WTC11 (cell line): ENCODE data around the gene LIMS1. TPM values are rescaled to one million over a fixed set of nuclear protein-coding genes. Genes with fewer than 3 reads are reported as not detected.

Experiments used
- ATAC-seq: fragments of 200-7000 bp; cut with Tn5 transposase; 2 replicates; pipeline ENCODE4 v1.10.0; 2021; ENCODE audit warnings: mild to moderate bottlenecking, moderate library complexity
- CTCF ChIA-PET: fragments of 300-600 bp; sonication (Branson Sonifier 250); formaldehyde crosslinking; loops from one replicate; lab custom pipeline; 2021; ENCODE audit warnings: antibody characterized with exemption; lab: Charles Lee
- POLR2A ChIA-PET: fragments of 350-600 bp; sonication (Branson Sonifier 250); formaldehyde crosslinking; loops from one replicate; lab custom pipeline; 2021; ENCODE audit warnings: antibody characterized with exemption; lab: Charles Lee
- DNase-seq: peaks from one replicate; pipeline ENCODE4 v3.0.0; 2021; ENCODE audit warnings: low spot score
- H3K27ac Mint-ChIP-seq: 2 replicates; pipeline ENCODE4 v1.8.0; 2021; ENCODE audit warnings: mixed read lengths
- H3K27me3 Mint-ChIP-seq: 2 replicates; pipeline ENCODE4 v1.8.0; 2021; ENCODE audit warnings: low read depth, mild to moderate bottlenecking, moderate library complexity, mixed read lengths
- H3K36me3 Mint-ChIP-seq: 2 replicates; pipeline ENCODE4 v1.8.0; 2021; ENCODE audit warnings: mixed read lengths
- H3K4me1 Mint-ChIP-seq: 2 replicates; pipeline ENCODE4 v1.8.0; 2022; ENCODE audit warnings: mixed read lengths
- H3K4me3 Mint-ChIP-seq: 2 replicates; pipeline ENCODE4 v1.8.0; 2021; ENCODE audit warnings: mild to moderate bottlenecking, moderate library complexity, mixed read lengths
- H3K9me3 Mint-ChIP-seq: 2 replicates; pipeline ENCODE4 v1.8.0; 2021; ENCODE audit warnings: mixed read lengths
- ATF3 ChIP-seq: sonication (generic); formaldehyde crosslinking; conservative IDR thresholded peaks from 2 replicates; pipeline ENCODE4 v1.8.1; 2022; ENCODE audit warnings: mild to moderate bottlenecking, missing genetic modification reagents
- FOXP1 ChIP-seq: sonication (generic); formaldehyde crosslinking; IDR thresholded peaks from 2 replicates; pipeline ENCODE4 v1.8.0; 2022; ENCODE audit warnings: missing genetic modification reagents, mild to moderate bottlenecking, moderate library complexity, borderline replicate concordance
- MAX ChIP-seq: sonication (generic); formaldehyde crosslinking; IDR thresholded peaks from 2 replicates; pipeline ENCODE4 v1.8.0; 2022; ENCODE audit warnings: mild to moderate bottlenecking, missing genetic modification reagents
- MXD4 ChIP-seq: fragments of 250-450 bp; sonication (Bioruptor Pico); IDR thresholded peaks from 2 replicates; pipeline ENCODE4 v1.8.0; 2021; ENCODE audit warnings: mild to moderate bottlenecking, moderate library complexity, borderline replicate concordance
- NR3C1 ChIP-seq: sonication (generic); formaldehyde crosslinking; conservative IDR thresholded peaks from 2 replicates; pipeline ENCODE4 v1.8.1; 2023; ENCODE audit warnings: low read depth, mild to moderate bottlenecking, missing genetic modification reagents
- PRDM15 ChIP-seq: sonication (generic); formaldehyde crosslinking; IDR thresholded peaks from 2 replicates; pipeline ENCODE4 v1.8.0; 2022; ENCODE audit warnings: missing genetic modification reagents
- PREB ChIP-seq: sonication (generic); formaldehyde crosslinking; IDR thresholded peaks from 2 replicates; pipeline ENCODE4 v1.8.1; 2022; ENCODE audit warnings: mild to moderate bottlenecking, missing genetic modification reagents, moderate library complexity, borderline replicate concordance
- PRRX2 ChIP-seq: fragments of 250-450 bp; sonication (Bioruptor Pico); IDR thresholded peaks from 2 replicates; pipeline ENCODE4 v1.8.0; 2021; ENCODE audit warnings: mild to moderate bottlenecking
- SMAD4 ChIP-seq: sonication (generic); formaldehyde crosslinking; IDR thresholded peaks from 2 replicates; pipeline ENCODE4 v1.8.0; 2022; ENCODE audit warnings: mild to moderate bottlenecking, missing genetic modification reagents
- SP1 ChIP-seq: sonication (generic); formaldehyde crosslinking; conservative IDR thresholded peaks from 2 replicates; pipeline ENCODE4 v1.8.1; 2022; ENCODE audit warnings: missing genetic modification reagents
- TEAD1 ChIP-seq: sonication (generic); formaldehyde crosslinking; IDR thresholded peaks from 2 replicates; pipeline ENCODE4 v1.8.0; 2022; ENCODE audit warnings: mild to moderate bottlenecking, missing genetic modification reagents
- ZNF121 ChIP-seq: sonication (generic); formaldehyde crosslinking; IDR thresholded peaks from 2 replicates; pipeline ENCODE4 v1.8.0; 2023; ENCODE audit warnings: missing genetic modification reagents
- ZNF416 ChIP-seq: fragments of 250-450 bp; sonication (Bioruptor Pico); IDR thresholded peaks from 2 replicates; pipeline ENCODE4 v1.9.0; 2021; ENCODE audit warnings: mild to moderate bottlenecking, inconsistent platforms
- ZNF512 ChIP-seq: sonication (generic); formaldehyde crosslinking; IDR thresholded peaks from 2 replicates; pipeline ENCODE4 v1.8.1; 2022; ENCODE audit warnings: missing genetic modification reagents, borderline replicate concordance
- total RNA-seq: library from RNA; stranded (reverse); gene quantifications from 3 replicates; pipeline ENCODE4 v1.2.3, GENCODE V29; 2021
- TF ChIP-seq, protein P1 (sequence below): sonication (generic); formaldehyde crosslinking; conservative IDR thresholded peaks from 2 replicates; pipeline ENCODE4 v1.8.1; 2023; ENCODE audit warnings: mild to moderate bottlenecking, low read depth, missing genetic modification reagents, moderate library complexity
- TF ChIP-seq, protein P2 (sequence below): sonication (generic); formaldehyde crosslinking; IDR thresholded peaks from 2 replicates; pipeline ENCODE4 v1.8.1; 2023; ENCODE audit warnings: mild to moderate bottlenecking, missing genetic modification reagents, borderline replicate concordance
- TF ChIP-seq, protein P3 (sequence below): sonication (generic); formaldehyde crosslinking; IDR thresholded peaks from 2 replicates; pipeline ENCODE4 v1.8.1; 2023; ENCODE audit warnings: mild to moderate bottlenecking, missing genetic modification reagents, moderate library complexity

LIMS1 gene
- total RNA-seq, 1 experiment from 2014 or later = 50.6 TPM

- no peak for ATAC-seq
- no peak overlapping the region for H3K4me3 Mint-ChIP-seq
- no peaks in the 10 kb centered on the region for H3K27me3 Mint-ChIP-seq
- H3K36me3 Mint-ChIP-seq = no peaks in the 10 kb centered on the region; the same call in 1 of the 2 replicates
- POLR2A ChIA-PET = no interaction called here
- CTCF ChIA-PET = no interaction called here
- TF ChIP-seq TEAD1 (CRISPR knock-in tag) (no peak), PRDM15 (CRISPR knock-in tag) (no peak), ZNF416 (no peak), PREB (CRISPR knock-in tag) (no peak), MAX (CRISPR knock-in tag) (no peak), SMAD4 (CRISPR knock-in tag) (no peak), MXD4 (CRISPR knock-in tag) (no peak), NR3C1 (CRISPR knock-in tag) (no peak), PRRX2 (CRISPR knock-in tag) (no peak), ZNF512 (CRISPR knock-in tag) (no peak), ZNF121 (CRISPR knock-in tag) (no peak), SP1 (CRISPR knock-in tag) (no peak), ATF3 (CRISPR knock-in tag) (no peak), FOXP1 (CRISPR knock-in tag) (no peak)
- TF ChIP-seq, protein P1, sequence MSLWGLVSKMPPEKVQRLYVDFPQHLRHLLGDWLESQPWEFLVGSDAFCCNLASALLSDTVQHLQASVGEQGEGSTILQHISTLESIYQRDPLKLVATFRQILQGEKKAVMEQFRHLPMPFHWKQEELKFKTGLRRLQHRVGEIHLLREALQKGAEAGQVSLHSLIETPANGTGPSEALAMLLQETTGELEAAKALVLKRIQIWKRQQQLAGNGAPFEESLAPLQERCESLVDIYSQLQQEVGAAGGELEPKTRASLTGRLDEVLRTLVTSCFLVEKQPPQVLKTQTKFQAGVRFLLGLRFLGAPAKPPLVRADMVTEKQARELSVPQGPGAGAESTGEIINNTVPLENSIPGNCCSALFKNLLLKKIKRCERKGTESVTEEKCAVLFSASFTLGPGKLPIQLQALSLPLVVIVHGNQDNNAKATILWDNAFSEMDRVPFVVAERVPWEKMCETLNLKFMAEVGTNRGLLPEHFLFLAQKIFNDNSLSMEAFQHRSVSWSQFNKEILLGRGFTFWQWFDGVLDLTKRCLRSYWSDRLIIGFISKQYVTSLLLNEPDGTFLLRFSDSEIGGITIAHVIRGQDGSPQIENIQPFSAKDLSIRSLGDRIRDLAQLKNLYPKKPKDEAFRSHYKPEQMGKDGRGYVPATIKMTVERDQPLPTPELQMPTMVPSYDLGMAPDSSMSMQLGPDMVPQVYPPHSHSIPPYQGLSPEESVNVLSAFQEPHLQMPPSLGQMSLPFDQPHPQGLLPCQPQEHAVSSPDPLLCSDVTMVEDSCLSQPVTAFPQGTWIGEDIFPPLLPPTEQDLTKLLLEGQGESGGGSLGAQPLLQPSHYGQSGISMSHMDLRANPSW = no peak
- TF ChIP-seq, protein P2, sequence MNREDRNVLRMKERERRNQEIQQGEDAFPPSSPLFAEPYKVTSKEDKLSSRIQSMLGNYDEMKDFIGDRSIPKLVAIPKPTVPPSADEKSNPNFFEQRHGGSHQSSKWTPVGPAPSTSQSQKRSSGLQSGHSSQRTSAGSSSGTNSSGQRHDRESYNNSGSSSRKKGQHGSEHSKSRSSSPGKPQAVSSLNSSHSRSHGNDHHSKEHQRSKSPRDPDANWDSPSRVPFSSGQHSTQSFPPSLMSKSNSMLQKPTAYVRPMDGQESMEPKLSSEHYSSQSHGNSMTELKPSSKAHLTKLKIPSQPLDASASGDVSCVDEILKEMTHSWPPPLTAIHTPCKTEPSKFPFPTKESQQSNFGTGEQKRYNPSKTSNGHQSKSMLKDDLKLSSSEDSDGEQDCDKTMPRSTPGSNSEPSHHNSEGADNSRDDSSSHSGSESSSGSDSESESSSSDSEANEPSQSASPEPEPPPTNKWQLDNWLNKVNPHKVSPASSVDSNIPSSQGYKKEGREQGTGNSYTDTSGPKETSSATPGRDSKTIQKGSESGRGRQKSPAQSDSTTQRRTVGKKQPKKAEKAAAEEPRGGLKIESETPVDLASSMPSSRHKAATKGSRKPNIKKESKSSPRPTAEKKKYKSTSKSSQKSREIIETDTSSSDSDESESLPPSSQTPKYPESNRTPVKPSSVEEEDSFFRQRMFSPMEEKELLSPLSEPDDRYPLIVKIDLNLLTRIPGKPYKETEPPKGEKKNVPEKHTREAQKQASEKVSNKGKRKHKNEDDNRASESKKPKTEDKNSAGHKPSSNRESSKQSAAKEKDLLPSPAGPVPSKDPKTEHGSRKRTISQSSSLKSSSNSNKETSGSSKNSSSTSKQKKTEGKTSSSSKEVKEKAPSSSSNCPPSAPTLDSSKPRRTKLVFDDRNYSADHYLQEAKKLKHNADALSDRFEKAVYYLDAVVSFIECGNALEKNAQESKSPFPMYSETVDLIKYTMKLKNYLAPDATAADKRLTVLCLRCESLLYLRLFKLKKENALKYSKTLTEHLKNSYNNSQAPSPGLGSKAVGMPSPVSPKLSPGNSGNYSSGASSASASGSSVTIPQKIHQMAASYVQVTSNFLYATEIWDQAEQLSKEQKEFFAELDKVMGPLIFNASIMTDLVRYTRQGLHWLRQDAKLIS (CRISPR knock-in tag) = no peak
- TF ChIP-seq, protein P3, sequence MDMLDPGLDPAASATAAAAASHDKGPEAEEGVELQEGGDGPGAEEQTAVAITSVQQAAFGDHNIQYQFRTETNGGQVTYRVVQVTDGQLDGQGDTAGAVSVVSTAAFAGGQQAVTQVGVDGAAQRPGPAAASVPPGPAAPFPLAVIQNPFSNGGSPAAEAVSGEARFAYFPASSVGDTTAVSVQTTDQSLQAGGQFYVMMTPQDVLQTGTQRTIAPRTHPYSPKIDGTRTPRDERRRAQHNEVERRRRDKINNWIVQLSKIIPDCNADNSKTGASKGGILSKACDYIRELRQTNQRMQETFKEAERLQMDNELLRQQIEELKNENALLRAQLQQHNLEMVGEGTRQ (CRISPR knock-in tag) = no peak
- H3K9me3 Mint-ChIP-seq = peaks cover 8% of the 10 kb centered on the region
- no peak for DNase-seq
- H3K4me1 Mint-ChIP-seq = no peaks in the 10 kb centered on the region
- H3K27ac Mint-ChIP-seq = no peak overlapping the region
Measured at GRCh38 chr2:108701208-108701607, 166.9 kb downstream of the LIMS1 start.
